Activated CD8-positive, alpha-beta memory T cell treated with anti-CD3 and anti-CD28 coated beads for 4 hours (primary cell): ENCODE measurements around the gene TDO2.
"Not testable (repeated sequence)": the region's sequence is repeated elsewhere in the genome, so short reads cannot be mapped to it uniquely, and the experiment has no call there.

Source experiments
- DNase-seq, 2 donors: peaks; one replicate each; pipeline ENCODE4 v3.0.0-alpha.2; 2020; ENCODE audit warnings: low read depth in 2 of 2

The TDO2 gene

GRCh38 chr4:155907556-155907955, 4.1 kb downstream of the TDO2 start:
- DNase-seq: no peak

GRCh38 chr4:155908187-155909139, 5.0 kb downstream of the TDO2 start:
- no peak for DNase-seq

- DNase-seq: no peak
These were observed 6.2 kb downstream of the TDO2 start for GRCh38 chr4:155909615-155910226.

DNA sequence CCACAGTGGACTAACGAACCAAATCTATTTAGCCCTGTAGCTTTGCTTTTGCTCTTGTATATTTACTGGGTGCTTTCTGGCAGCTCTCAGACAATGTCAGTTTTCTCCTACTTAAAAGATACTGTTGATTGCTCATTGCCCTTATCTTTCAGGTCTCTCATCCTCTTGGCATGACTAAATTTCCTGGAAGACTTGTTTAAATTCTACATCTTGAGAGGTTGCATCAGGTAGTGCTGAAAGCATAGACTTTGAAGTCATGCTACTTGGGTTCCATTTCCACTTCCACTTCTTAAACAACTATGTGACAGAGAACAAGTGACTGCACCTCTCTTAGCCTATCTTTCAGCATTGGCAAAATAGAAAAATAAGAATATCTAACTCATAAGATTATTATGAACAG, 8.4 kb downstream of the TDO2 start:
- no peak for DNase-seq

DNA sequence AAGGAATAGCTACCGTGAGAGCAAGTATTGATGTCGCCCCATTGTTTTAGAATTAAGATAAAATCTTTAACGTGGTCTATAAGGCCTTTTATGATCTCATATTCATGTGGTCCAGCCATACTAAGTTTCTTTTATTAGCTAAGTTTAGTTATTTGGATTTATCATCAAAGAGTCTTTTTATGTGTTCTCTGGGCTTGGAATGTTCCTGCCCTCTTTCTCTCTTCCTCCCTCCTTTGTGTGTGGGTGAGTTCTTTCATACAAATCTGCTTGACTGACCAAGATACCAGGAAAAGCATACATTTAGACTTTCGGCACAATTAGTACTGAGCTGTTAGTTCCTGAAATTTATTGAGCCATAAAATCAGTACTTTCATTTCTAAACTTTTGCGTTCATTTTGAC, 11.3 kb downstream of the TDO2 start:
- no peak for DNase-seq

DNA sequence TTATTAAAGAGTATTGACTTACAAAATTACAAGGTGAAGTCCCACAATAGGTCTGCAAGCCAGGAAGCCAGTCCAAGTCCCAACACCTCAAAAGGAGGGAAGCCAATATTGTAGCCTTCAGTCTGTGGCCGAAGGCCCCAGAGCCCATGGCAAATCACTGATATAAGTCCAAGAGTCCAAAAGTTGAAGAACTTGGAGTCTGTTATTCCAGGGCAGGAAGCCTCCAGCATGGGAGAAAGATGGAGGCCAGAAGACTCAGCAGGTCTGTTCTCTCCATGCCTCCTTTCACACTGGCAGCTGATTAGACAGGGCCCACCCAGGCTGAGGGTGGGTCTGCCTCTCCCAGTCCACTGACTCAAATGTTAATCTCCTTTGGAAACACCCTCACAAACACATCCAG, 18.1 kb downstream of the TDO2 start:
- DNase-seq: no peak

DNA sequence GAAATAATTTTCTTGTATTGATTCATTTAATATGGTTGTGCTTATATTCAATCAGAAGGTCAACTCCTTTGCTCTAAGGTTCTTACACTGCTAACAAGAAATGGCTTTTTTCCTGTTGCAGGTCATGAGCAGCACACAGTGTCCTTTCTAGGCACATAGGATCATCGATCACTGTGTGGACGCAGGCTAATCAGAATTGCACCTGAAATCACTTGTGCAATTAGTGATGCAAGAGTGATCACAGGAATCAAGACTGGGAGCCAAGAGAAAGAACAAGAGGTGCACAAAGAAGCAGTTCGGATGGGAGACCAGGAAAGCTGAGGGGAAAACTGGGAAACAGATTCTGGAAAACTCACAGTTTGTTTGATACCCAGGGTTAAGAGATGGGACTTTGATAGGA, 21.1 kb downstream of the TDO2 start:
- no peak for DNase-seq

DNA sequence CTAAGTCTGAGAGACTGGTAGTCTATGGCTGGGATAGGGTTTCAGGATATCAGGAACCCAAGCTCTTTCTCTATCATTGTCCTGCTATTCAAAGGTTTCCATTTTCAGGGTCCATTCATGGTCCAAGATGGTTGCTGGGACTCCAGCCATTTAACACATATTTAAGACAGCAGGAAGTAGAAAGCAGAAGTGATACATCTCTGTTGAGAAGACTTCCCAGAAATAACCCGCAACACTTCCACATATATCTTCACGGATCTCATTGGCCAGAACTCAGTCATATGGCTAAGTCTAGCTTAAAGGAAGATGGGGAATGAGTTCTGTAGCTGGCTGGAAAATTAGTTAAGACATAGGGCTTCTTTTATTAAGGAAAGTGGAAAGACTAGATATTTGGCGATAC, 26.3 kb downstream of the TDO2 start:
- no peak for DNase-seq

GRCh38 chr4:155930330-155930729, 26.8 kb downstream of the TDO2 start:
- DNase-seq: no peak

GRCh38 chr4:155931634-155932033, 28.1 kb downstream of the TDO2 start:
- DNase-seq: no peak

GRCh38 chr4:155934634-155935033, 31.1 kb downstream of the TDO2 start:
- not testable (repeated sequence) for DNase-seq

- DNase-seq: no peak
These were observed 32.0 kb downstream of the TDO2 start for GRCh38 chr4:155935389-155935986.

DNA sequence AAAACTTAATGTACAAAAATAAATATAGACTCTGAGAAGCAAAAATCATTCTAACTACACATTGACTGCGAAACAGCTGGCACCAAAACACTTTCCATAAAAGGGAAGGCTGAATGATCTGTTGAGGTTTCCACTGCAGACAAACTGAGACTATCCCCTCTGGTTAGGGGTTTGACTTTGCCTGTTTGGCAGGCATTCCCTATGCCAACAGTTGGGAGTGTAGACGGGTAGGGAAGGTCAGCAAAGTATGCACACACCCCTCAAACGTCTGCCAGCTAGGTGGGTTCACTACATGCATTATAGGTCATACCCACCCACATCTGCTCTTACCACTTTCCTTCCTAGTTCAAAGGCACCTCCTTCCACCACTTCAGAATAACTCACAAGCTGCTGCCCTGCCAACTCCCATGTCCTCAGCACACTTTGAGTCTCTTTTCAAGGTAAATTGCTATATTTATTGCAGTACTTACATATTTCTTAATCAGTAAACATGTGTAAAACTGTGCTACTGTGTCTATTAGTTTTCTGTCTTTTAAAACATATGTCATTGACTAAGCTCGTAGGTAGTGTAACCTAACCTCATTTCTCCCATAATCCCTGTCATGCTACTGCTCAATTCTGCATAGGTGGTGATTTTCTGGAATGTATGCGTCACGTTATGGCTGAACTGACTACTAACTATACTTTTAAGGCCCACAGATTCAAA, 37.7 kb downstream of the TDO2 start:
- DNase-seq: no peak

GRCh38 chr4:155941820-155942219, 38.3 kb downstream of the TDO2 start:
- DNase-seq: no peak

DNA sequence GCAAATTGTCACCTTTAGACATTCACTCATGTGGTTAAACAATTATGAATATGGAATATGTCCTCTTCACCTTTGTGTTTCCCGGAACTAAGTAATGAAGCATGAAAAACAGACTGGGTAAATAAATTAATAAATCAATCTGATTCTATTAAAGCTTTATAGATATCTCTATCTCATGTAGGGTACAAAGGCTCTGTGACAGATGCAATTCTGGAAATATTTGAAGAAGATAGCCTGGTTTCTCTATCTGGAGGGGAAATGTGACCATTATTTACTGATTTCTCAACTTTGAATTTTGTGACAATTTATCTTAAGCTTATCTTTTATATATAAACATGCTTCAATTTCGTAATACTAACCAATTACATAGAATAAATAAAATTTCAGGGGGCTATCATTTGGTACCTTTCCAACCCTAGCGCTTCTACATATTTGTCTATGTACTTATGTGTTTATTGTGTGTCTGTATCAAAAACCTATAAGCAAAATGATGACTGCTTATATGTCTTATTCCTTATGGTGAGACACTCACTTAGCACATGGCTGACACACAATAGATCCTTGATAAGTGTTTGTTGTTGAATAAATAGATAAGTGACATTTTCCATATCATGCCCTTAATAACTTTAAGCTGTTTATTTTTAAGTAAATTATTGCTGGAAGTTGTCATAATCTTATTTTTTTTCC, 40.3 kb downstream of the TDO2 start:
- no peak for DNase-seq

- no peak for DNase-seq
These were observed 41.0 kb downstream of the TDO2 start for GRCh38 chr4:155944516-155944915.

DNA sequence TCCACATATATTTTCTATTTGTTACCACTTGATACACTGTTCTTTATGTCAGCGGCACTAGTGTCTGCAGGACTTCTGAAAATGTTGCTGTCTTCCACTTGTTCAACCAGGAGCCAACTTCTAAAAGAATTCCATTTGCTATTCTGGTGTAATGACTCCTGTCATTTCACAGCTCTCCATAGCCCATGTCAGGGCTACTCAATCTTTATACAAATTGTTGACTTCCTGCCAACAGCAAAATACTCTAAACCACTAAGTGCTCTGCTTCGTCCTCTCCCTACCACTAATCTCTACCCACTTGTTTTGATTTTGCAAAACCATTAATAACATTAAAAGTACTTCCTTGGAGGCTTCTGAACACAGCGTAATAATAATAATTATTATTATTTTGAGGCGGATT, 43.0 kb downstream of the TDO2 start:
- no peak for DNase-seq

DNA sequence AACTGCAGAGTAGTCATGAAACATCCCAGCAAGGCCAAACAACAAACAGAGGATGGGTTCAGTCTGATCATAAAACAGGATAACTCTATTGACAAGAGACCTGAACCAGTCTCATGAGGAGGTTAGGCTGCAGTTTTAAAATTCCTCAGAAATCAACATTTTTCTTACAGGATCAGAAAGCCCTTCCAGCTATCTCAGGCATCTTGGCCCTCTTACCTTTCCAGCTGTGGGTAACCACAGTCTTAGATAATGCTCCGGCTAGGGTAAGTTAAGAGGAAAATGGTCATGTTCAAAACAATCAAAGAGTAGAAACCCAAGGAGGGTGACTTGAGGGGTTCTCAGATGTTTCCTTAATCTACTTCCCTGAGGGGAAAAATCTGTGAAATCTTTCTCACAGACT, 45.0 kb downstream of the TDO2 start:
- no peak for DNase-seq

GRCh38 chr4:155950461-155950860, 47.0 kb downstream of the TDO2 start:
- DNase-seq: no peak

GRCh38 chr4:155952501-155952901, 49.0 kb downstream of the TDO2 start:
- no peak for DNase-seq
